ENCODE measurements around the gene S100A10. TPM values are rescaled to one million over a fixed set of nuclear protein-coding genes. Genes with fewer than 3 reads are reported as not detected.

Gene S100A10
- total RNA-seq, 1 experiment from 2014 or later, result 160 TPM

- Histone ChIP-seq H3K23ac (ENCODE audit: insufficient read length, low read depth, low read length) (no peak overlapping the region), H3K14ac (ENCODE audit: insufficient read depth, low read length) (no peak overlapping the region), H3T11ph (ENCODE audit: low read length) (no peak overlapping the region), H3K56ac (ENCODE audit: insufficient read length, low read depth, low read length) (no peak overlapping the region), H3K9ac (ENCODE audit: extremely low read depth, insufficient read length, low read length) (no peak overlapping the region), H4K8ac (replicated peaks; ENCODE audit: insufficient read length, low read depth, low read length) (no peak overlapping the region), H3K23me2 (ENCODE audit: insufficient read length, low read depth, low read length, poor library complexity, severe bottlenecking) (no peaks in the 10 kb centered on the region), H2BK20ac (ENCODE audit: low read depth, low read length, poor library complexity, severe bottlenecking) (no peak overlapping the region), H3K9me3 (ENCODE audit: control insufficient read depth, low read depth, low read length) (no peaks in the 10 kb centered on the region), H3K18ac (ENCODE audit: insufficient read length, low read depth, low read length) (peak overlapping the region; percentile 33), H2BK120ac (ENCODE audit: low read depth, low read length, poor library complexity, severe bottlenecking) (peak overlapping the region; percentile 24), H2AK5ac (ENCODE audit: insufficient read length, low read length) (no peak overlapping the region), H3K4me1 (ENCODE audit: insufficient read depth, low read length) (no peaks in the 10 kb centered on the region; the same call in 1 of the 2 replicates), H2BK15ac (ENCODE audit: low read depth, low read length) (no peak overlapping the region), H2BK5ac (ENCODE audit: insufficient read length, low read length) (no peak overlapping the region), H3K27ac (ENCODE audit: insufficient read length, low read depth, low read length) (no peak overlapping the region), H3K4ac (ENCODE audit: low read depth, low read length) (no peak overlapping the region), H2AFZ (ENCODE audit: low read length) (no peak overlapping the region), H3K79me2 (ENCODE audit: insufficient read depth, low read length) (no peaks in the 10 kb centered on the region), H3K4me2 (ENCODE audit: insufficient read depth, insufficient read length, low read length) (no peak overlapping the region), H4K5ac (ENCODE audit: insufficient read length, low read depth, low read length) (no peak overlapping the region), H4K91ac (ENCODE audit: insufficient read length, low read depth, low read length) (peak overlapping the region; percentile 74), H4K20me1 (ENCODE audit: control insufficient read depth, insufficient read depth, insufficient read length) (no peaks in the 10 kb centered on the region), H3K27me3 (ENCODE audit: insufficient read depth, low read length) (no peaks in the 10 kb centered on the region), H2BK12ac (ENCODE audit: insufficient read length, low read depth, low read length) (peak overlapping the region; percentile 55), H3K79me1 (ENCODE audit: insufficient read depth, low read depth, low read length, poor library complexity, severe bottlenecking) (no peaks in the 10 kb centered on the region)
- no peak for DNase-seq
- no CpG with 5 or more reads among the region's 7 CpGs for WGBS (ENCODE audit: extremely low coverage, insufficient read length, low lambda C conversion rate)
- Mint-ChIP-seq H3K27me3 (ENCODE audit: low read depth) (no peaks in the 10 kb centered on the region; the same call in 1 of the 2 replicates), H3K4me1 (peaks cover 9 to 19% of the 10 kb centered on the region in 2 experiments), H3K27ac (no peak overlapping the region), H3K36me3 (ENCODE audit: insufficient read depth in 1 of 3, low read depth in 3 of 3) (no peaks in the 10 kb centered on the region; a peak in 1 of 7 replicates), H3K4me3 (no peak overlapping the region), H3K9me3 (no peaks in the 10 kb centered on the region)
- TF ChIP-seq CTCF (conservative IDR thresholded peaks at IDR 0.05), result no peak
These were observed 49.4 kb downstream of the S100A10 start for GRCh38 chr1:151944126-151944856.

All from H9 (cell line).